ENCODE results near the gene MKRN1. TPM values are rescaled to one million over a fixed set of nuclear protein-coding genes. Genes with fewer than 3 reads are reported as not detected.
"Not testable (repeated sequence)": the region's sequence is repeated elsewhere in the genome, so short reads cannot be mapped to it uniquely, and the experiment has no call there.

Gene MKRN1
- polyA plus RNA-seq, 3 donors = 110 to 149 (median 121) TPM

DNA sequence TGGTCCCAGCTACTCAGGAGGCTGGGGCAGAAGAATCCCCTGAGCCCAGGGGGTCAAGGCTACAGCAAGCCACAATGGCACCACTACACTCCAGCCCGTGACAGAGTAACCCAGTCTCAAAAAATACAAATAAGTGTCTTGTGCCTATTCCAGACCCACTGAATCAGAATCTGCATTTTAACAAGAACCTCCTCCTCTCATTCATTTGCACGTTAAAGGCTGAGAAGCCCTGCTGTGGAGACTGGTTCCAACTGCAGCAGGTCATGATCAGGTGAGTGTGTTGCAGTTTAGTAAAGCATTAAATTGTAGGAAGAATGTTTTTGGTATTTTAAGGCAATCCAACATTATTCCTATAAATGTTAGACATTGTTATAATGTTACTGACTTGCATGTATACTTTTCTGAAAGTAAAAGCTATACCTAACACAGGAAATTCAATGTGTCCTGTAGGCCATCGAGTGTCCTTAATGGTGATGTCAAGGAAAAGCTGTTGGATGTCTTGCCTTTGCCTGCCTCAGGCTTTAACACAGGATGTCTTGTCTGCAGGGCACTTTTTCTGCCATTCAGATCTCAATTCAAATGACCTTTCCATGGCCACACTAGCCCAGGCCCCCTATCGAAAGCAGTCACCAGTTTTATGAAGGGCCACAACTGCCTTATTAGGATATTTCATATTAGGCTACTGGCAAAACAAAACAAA, 30.4 kb downstream of the MKRN1 start:
- DNase-seq = no peak

DNA sequence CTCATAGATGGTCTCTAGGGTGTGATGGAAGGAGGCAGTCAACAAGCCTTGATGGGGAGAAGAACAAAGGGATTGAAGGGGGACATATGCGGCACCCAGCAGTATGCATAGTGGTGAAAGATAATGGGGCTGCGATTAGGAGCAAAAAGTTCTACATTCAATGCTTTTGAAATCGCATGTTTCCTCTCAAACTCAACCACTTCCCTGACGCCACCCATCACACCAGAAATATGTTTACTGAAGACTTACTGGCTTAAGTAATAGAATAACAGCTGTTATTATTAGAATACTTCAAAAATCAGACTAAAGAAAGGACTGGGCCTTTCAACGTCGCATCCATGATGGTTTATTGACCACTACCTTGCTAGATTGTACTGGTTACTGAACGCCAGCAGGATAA, 31.5 kb downstream of the MKRN1 start:
- no peak for DNase-seq

DNA sequence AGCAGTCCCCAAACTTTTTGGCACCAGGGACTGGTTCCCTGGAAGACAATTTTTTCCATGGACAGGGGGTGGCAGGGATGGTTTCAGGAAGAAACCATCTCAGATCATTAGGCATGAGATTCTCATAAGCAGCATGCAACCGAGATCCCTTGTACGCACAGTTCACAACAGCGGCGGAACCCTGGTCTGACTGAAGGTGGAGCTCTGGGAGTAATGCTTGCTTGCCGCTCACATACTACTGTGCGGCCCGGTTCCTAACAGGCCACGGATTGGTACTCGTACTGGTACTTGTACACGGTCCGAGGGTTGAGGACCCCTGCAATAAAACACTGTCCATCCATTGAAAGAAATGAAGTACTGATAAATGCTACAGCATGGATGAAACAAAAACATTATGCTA, 32.8 kb downstream of the MKRN1 start:
- no peak for DNase-seq

DNA sequence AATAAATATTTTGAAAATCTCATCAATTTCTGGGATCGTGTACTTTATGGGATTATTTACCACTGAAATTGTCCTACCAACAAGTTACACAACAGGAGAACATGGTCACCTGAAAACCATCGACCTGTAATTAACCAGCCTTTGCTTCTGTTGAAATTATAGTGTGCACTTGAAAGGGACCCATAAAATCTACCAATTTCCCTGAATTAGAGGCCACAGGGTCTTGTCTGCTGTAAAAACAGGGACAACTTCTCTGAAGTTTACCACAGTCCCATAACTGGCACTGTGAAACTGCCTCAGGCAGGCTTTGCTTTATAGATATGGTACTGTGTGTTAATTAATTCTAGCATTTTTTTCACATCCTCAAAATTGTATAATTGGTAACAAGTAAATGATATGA, 37.8 kb downstream of the MKRN1 start:
- DNase-seq = no peak

DNA sequence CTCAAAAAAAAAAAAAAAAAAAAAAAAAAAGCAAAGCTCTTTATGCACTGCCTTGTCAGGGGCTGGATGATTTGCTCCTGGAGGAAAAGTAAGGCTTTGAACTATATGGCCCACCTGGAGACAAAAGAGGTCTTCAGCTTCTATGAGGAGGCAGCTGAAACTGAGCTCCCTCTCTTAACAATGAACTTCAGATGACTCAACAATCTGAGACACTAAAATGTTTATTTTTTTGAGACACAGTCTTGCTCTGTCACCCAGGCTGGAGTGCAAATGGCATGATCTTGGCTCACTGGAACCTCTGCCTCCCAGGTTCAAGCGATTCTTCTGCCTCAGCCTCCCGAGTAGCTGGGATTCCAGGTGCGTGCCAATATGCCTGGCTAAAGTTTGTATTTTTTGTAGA, 38.7 kb downstream of the MKRN1 start:
- no peak for DNase-seq

DNA sequence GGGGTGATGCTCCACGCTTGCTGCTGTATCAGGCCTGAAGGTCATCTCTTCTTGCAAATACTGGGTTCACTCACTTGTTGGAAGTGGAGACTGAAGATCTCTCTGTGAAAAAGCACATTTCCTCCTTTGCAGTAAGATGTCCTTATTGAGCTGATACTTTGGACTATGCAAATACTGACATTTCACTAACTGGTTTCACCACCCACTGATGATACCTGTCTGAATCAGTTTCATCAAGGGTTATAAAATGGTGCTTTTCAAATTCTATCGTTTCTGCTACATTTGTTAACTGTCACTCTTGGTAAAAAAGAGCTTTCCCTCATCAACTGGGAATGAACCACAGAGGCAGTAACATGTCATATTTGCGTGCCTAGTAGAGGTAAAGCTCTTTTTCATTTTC, 39.9 kb downstream of the MKRN1 start:
- DNase-seq = no peak

DNA sequence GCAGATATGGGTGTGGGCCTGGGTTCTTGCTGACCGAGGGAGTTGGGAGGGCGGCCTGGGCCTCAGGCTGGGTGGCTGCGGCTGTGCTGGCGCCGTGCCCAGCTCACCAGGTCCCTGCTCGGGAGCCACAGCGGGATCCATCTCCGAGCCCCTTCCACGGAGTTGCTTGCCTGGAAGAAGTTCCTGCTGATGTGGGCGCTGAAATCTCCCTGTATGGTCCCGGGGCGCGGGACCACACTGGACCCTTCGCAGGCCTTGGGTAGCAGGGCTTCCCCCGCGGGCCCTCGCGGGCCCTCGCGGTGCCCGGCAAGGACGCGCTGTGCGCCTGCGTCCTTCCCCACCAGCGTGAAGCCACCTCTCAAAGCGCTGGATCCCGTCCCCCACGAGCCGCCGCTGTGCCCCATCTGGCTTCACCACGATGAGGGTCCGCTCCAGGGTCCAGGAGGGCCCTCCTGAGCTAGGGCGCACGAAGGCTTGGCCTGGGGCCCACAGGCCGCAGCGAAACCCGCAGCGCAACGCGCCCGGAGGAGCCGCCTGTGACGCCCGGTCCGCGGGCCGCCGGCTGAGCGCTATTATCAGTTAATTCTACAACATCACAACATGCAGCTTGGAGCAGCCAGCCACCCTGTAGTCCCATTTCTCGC, 43.9 kb downstream of the MKRN1 start:
- no peak for DNase-seq

DNA sequence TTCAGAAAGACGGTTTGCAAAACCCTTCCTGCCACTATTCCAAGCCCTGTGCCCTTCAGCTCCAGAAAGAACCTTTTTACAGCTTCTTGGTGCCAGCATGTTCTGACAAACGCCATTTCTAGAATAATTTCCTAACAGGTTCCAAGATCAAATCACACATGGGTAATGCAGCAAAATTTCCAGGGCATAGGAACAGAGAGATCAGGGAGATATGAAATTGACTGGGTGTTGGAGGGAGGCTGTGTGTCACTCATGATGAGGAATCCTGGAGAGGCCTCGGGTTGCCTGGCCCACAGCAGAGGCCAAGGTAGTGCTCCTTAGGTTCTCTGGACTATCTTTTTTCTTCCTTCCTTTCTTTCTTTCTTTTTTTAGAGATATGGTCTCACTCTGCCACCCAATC, 45.9 kb downstream of the MKRN1 start:
- DNase-seq = no peak

DNA sequence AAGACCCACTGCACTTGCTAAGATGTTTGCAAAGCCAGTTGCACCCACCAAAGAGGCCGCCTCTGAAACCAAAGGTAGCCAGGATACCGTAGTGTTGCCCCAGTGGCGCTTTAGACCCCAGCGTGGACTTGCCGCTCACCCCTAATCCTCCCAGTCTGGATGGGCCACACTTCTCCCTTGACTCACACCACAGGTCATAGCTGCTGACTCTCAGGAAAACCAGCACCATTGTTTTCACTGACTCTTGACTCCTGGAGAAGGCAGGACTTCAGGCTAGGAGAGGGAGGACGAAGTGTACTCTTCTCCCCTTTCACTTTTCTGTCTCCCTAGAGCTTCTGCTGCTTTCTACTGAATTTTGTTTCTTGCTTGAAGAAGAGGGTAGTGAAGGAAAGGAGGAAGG, 53.2 kb downstream of the MKRN1 start:
- no peak for DNase-seq

DNA sequence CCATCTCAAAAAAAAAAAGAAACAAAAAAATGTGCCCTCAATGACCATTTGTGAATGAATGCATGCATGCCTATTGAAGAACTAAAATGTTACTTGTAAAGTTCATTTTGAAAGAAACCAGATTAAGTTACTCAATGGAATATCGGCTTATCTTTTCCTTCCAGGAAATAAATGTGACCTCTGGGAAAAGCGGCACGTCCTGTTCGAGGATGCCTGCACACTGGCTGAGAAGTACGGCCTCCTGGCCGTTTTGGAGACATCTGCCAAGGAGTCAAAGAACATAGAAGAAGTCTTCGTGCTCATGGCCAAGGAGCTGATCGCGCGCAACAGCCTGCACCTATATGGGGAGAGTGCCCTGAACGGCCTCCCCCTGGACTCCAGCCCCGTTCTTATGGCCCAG, 53.6 kb downstream of the MKRN1 start:
- no peak for DNase-seq

DNA sequence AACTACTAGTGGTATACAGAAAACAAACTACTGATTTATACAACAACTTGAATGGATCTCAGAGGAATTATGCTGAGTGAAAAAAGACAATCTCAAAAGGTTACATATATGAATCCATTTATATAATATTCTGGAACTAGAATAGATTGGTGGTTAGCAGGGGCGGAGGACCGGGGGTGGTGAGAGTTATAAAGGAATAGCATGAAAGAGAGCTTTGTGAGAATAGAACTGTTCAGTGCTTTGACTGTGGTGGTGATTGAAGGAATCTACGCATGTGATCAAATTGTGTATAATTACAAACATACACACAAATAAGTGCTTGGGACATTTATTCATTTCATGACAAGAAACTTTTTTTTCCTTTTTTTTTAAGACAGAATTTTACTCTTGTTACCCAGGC, 55.8 kb downstream of the MKRN1 start:
- no peak for DNase-seq

DNA sequence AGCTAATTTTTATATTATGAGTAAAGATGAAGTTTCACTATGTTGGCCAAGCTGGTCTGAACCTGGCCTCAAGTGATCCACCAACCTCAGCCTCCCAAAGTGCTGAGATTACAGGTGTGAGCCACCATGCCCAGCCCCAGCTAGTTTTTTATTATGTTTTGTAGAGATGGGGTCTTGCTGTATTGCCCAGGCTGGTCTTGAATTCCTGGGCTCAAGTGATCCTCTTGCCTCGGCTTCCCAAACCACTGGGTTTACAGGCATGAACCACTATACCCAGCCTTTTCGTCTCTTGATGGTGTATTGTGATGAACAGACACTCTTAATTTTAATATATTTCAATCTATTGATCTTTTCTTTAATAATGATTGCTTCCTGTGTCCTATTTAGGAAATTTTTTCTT, 57.8 kb downstream of the MKRN1 start:
- no peak for DNase-seq

DNA sequence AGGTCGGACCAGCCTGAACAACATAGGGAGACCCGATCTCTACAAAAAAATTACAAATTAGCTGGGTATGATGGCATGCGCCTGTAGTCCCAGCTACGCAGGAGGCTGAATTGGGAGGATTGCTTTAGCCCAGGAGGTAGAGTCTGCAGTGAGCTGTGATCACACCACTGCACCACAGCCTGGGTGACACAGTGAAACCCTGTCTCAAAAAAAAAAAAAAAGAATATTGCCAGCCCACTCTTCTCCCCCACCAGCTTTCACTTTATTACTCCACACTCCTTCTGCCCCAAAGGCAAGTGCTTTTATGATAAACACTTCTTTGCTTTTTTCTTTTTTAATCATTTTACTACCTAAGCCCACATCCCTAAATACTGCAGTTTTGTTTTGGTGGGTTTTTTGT, 60.7 kb downstream of the MKRN1 start:
- no peak for DNase-seq

DNA sequence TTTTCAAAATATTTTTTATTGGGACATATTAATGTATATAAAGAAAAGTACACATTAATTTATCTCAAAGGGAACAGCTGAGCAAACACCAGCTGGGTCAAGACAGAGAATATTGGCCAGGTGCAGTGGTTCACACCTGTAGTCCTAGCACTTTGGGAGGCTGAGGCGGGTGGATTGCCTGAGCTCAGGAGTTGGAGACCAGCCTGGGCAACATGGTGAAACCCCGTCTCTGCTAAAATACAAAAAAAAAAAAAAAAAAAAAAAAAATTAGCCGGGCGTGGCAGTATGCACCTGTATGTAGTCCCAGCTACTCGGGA, 61.2 kb downstream of the MKRN1 start:
- not testable (repeated sequence) for DNase-seq

DNA sequence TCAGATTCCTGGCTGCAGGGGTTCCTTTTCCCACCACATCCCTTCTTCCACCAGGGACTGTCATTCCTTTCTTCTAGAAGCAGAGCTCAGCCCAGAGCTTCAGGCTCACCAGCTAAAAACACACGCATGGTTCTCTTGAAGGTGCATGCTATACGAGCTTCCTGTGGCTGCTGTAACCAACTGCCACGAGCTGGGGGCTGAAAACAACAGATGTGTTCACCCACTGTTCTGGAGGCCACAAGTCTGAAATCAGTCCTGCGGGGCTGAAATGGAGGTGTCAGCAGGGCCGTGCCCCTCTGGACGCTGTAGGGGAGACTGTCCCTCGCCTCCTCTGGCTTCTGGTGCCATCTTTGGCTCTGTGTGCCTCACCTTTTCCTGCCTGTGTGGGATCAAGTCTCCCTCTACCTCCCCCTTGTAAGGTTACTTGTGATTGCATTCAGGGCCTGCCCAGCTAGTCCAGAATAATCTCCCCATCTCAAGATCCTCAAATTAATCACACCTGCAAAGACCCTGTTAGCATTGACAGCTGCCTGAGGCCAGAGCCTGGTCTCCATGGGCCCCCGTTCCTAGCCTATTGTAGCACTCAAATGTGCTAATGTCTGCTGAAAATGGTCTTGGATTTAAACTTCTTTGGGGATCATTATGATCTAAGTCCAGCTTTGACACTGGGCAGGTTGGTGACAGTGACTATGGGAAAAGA, 61.7 kb downstream of the MKRN1 start:
- DNase-seq = no peak

DNA sequence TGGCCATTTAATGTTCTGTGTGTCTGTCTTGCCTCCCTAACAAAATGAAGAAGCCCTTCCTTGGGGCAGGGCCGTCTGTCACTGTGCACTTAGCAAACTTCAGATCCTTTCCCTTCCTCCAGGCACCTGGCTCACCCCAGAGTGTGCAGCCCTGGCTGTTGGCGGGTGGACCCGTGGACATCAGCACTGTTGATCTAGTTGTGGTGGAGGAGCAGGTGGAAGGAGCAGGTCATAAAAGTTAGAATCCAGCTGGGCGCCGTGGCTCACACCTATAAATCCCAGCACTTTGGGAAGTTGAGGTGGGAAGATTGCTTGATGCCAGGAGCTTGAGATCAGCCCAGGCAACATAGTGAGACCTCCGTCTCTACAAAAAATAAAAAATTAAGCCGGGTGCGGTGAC, 62.7 kb downstream of the MKRN1 start:
- no peak for DNase-seq

DNA sequence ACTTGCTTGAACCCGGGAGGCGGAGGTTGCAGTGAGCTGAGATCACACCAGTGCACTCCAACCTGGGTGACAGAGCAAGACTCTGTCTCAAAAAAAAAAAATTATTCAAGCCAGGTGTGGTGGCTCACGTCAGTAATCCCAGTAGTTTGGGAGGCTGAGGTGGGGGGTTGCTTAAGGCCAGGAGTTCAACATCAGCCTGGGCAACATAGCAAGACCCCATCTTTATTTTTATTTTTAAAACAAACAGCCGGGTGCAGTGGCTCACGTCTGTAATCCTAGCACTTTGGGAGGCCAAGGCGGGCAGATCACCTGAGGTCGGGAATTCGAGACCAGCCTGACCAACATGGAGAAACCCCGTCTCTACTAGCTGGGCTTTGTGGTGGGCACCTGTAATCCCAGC, 63.5 kb downstream of the MKRN1 start:
- not testable (repeated sequence) for DNase-seq

DNA sequence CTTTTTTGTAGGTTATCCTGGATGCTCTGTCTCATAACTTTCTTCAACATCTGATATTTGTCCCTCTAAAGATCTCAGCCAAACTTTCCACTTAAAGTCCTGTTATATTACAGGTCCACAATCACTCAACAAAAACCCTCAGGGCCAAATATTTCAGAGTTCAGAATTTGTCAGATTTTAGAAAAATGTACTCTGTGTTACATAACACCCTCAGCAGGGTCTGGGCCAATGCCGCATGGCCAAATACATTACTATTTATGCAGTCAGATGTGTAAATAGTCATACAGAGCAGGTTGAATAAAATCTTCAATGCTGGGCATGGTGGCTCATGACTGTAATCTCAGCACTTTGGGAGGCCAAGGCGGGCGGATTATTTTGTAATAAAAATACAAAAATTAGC, 63.9 kb downstream of the MKRN1 start:
- DNase-seq = no peak

DNA sequence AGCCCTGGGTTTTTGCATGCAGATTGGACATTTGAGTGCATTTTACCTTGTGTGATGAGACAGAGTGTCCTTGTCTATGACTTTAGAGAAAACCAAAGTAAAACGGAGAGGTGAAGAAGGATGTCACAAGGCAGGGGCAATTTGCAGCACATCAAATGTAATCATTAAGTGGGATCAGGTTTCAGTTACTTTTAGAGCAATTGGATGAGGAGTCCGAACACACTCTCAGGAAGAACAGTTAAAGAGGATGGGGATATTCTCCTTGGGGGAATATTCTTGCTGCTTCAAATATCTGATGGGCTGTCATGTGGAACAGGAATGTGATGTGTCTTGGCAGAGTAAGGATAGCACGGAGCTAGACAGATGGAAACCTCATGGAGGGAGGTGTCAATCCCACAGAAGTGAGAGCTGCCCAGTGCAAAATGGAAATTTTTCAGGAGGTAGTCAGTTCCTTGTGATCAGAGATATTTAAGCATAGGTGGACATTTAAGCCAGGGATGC, 74.7 kb downstream of the MKRN1 start:
- DNase-seq = peak; percentile 54

DNA sequence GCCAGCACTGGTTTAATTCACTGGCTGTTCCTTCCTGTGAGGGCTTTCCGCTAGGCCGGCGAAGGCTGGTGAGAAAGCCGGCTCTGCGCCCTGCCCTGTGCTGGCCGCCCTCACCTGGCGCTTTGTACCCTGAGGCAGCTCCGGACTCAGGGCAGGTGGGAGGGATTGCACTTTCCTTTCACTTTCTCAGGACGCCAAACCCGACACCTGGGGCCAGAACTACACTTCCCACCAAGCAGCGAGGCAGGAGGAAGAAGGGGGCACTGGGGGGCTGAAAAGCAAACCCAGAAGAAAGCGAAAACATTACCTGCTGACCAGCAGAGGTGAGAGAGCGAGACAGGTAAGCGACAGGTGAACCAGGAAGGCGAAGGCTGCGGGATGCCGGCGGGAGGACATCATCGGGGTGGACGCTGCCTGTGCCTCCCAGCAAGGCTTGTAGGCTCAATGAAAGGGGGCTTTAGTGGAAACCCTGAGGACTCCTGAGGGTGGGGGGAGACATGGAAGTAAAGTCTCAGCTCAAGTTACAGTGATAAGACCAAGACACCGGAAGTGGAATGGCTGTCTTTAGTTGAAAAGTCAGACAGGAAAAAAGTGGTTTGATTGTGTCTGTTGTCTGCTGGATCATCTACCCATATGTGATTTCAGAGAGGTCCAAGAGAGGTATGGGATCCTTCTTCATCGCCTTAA, 75.3 kb downstream of the MKRN1 start, which contains the start of gene RAB19:
RAB19 (plus strand) TSS at position 181 of the 687 bp plus-strand sequence. CDS start 3,589 bp downstream, outside the sequence.
- DNase-seq = peak; percentile 42

Data from renal pelvis (tissue), 4 donors.